H1 (cell line): ENCODE results near the gene ZC3H18. TPM values are rescaled to one million over a fixed set of nuclear protein-coding genes. Genes with fewer than 3 reads are reported as not detected.

Source experiments
- CTCF ChIA-PET: fragments of 300-600 bp; sonication (Branson Sonifier 250); formaldehyde crosslinking; loops from one replicate; lab custom pipeline; 2021; ENCODE audit not compliant: partially characterized antibody; lab: Charles Lee
- POLR2A ChIA-PET: fragments of 300-600 bp; sonication (Branson Sonifier 250); formaldehyde crosslinking; loops from one replicate; lab custom pipeline; 2021; ENCODE audit warnings: inconsistent platforms; ENCODE audit not compliant: partially characterized antibody; lab: Charles Lee
- DNase-seq, 2 experiments: peaks; one replicate each; pipeline versions ENCODE4 v3.0.0 to v3.0.0-alpha.2; 2010 to 2022; ENCODE audit warnings: low spot score in 2 of 2, low read depth in 1 of 2, mixed read lengths in 1 of 2
- FAIRE-seq: peaks from 2 replicates; lab custom pipeline; 2011; peaks lifted over from hg19 to GRCh38; lab: Jason Lieb, UNC
- H2AFZ ChIP-seq: 2 replicates; pipeline ENCODE4 v1.8.1; 2012; ENCODE audit warnings: low read length, inconsistent platforms
- H2AK5ac ChIP-seq: 2 replicates; pipeline ENCODE4 v1.6.1; 2013; ENCODE audit warnings: low read depth, low read length
- H2BK120ac ChIP-seq: replicated peaks from 2 replicates; pipeline ENCODE3; 2013; ENCODE audit warnings: low read depth, low read length, inconsistent platforms
- H2BK12ac ChIP-seq: 2 replicates; pipeline ENCODE4 v1.6.1; 2013; ENCODE audit warnings: low read depth, low read length
- H2BK15ac ChIP-seq: 2 replicates; pipeline ENCODE4 v1.6.1; 2013; ENCODE audit warnings: low read length
- H2BK20ac ChIP-seq: 2 replicates; pipeline ENCODE4 v1.6.1; 2013; ENCODE audit warnings: low read length
- H2BK5ac ChIP-seq: 2 replicates; pipeline ENCODE4 v1.6.1; 2013; ENCODE audit warnings: low read depth, low read length
- H3K14ac ChIP-seq: 2 replicates; pipeline ENCODE4 v1.6.1; 2013; ENCODE audit warnings: inconsistent platforms; ENCODE audit not compliant: insufficient read length
- H3K18ac ChIP-seq: 2 replicates; pipeline ENCODE4 v1.6.1; 2013; ENCODE audit warnings: low read length; ENCODE audit errors: extremely low read depth
- H3K23ac ChIP-seq: 2 replicates; pipeline ENCODE4 v1.6.1; 2013; ENCODE audit warnings: inconsistent platforms; ENCODE audit not compliant: insufficient read length
- H3K23me2 ChIP-seq: 2 replicates; pipeline ENCODE4 v1.6.1; 2013; ENCODE audit warnings: low read depth, low read length
- H3K27ac ChIP-seq: 2 replicates; pipeline ENCODE4 v1.6.1; 2011; ENCODE audit warnings: low read depth, low read length, inconsistent platforms
- H3K27me3 ChIP-seq, 4 experiments: replicated peaks in 1 of 4; 1 replicate in 1 of 4; 2 replicates in 3 of 4; pipeline versions ENCODE4 v1.6.1 to v1.8.1; 2011 to 2013; ENCODE audit warnings: low read length in 3 of 4, mild to moderate bottlenecking in 3 of 4, inconsistent platforms in 2 of 4, mixed read lengths in 2 of 4, moderate library complexity in 1 of 4; ENCODE audit not compliant: control insufficient read depth in 3 of 4, insufficient read depth in 3 of 4; ENCODE audit errors: extremely low read depth in 1 of 4
- H3K36me3 ChIP-seq, 4 experiments: 2 replicates each; pipeline versions ENCODE4 v1.6.1 to v1.8.1; 2011 to 2013; ENCODE audit warnings: mild to moderate bottlenecking in 4 of 4, low read length in 3 of 4, moderate library complexity in 2 of 4, control low read depth in 1 of 4, inconsistent platforms in 1 of 4; ENCODE audit not compliant: insufficient read depth in 4 of 4, control insufficient read depth in 2 of 4
- H3K4ac ChIP-seq: replicated peaks from 2 replicates; pipeline ENCODE3; 2013; ENCODE audit warnings: low read length, low read depth, mixed read lengths, inconsistent platforms; ENCODE audit not compliant: insufficient read length
- H3K4me1 ChIP-seq, 4 experiments: replicated peaks in 1 of 4; 1 replicate in 1 of 4; 2 replicates in 3 of 4; pipeline versions ENCODE4 v1.6.1 to v1.8.1; 2011 to 2013; ENCODE audit warnings: low read length in 3 of 4, inconsistent platforms in 2 of 4, mixed read lengths in 1 of 4; ENCODE audit not compliant: insufficient read depth in 4 of 4, control insufficient read depth in 3 of 4
- H3K4me2 ChIP-seq, 2 experiments: 2 replicates each; pipeline versions ENCODE4 v1.6.1 to v1.8.1; 2011 to 2013; ENCODE audit warnings: low read depth in 2 of 2, low read length in 2 of 2, control low read depth in 1 of 2, inconsistent platforms in 1 of 2, mild to moderate bottlenecking in 1 of 2; ENCODE audit not compliant: insufficient read depth in 1 of 2
- H3K4me3 ChIP-seq, 4 experiments: fragments of 200-600, 300-600 bp in 1 of 4; sonication (generic), shearing (Covaris generic), sonication (Bioruptor Twin) in 1 of 4; 2 replicates each; pipeline versions ENCODE4 v1.5.1 to v1.8.1; 2011 to 2016; ENCODE audit warnings: low read length in 4 of 4, low read depth in 3 of 4, control low read depth in 2 of 4, inconsistent platforms in 2 of 4, mild to moderate bottlenecking in 2 of 4, mixed read lengths in 1 of 4, moderate library complexity in 1 of 4; ENCODE audit not compliant: insufficient read depth in 2 of 4; ENCODE audit errors: extremely low read depth in 1 of 4
- H3K56ac ChIP-seq: replicated peaks from 2 replicates; pipeline ENCODE3; 2013; ENCODE audit warnings: low read depth, mild to moderate bottlenecking, mixed read lengths, low read length, inconsistent platforms; ENCODE audit not compliant: insufficient read length
- H3K79me1 ChIP-seq: 2 replicates; pipeline ENCODE4 v1.6.1; 2013; ENCODE audit warnings: low read depth, low read length, control low read depth
- H3K79me2 ChIP-seq, 2 experiments: 2 replicates each; pipeline versions ENCODE4 v1.6.1 to v1.8.1; 2012 to 2013; ENCODE audit warnings: low read length in 2 of 2, mild to moderate bottlenecking in 2 of 2, inconsistent platforms in 1 of 2; ENCODE audit not compliant: insufficient read depth in 2 of 2, control insufficient read depth in 1 of 2
- H3K9ac ChIP-seq, 4 experiments: replicated peaks in 1 of 4; 1 replicate in 1 of 4; 2 replicates in 3 of 4; pipeline versions ENCODE4 v1.6.1 to v1.8.1; 2011 to 2013; ENCODE audit warnings: low read depth in 3 of 4, low read length in 3 of 4, control low read depth in 2 of 4, mild to moderate bottlenecking in 2 of 4, moderate library complexity in 2 of 4, inconsistent platforms in 1 of 4; ENCODE audit errors: extremely low read depth in 1 of 4
- H3K9me3 ChIP-seq, 2 experiments: 2 replicates each; pipeline versions ENCODE4 v1.6.1 to v1.8.1; 2012 to 2013; ENCODE audit warnings: mild to moderate bottlenecking in 2 of 2, moderate library complexity in 2 of 2, control low read depth in 1 of 2, inconsistent platforms in 1 of 2, low read depth in 1 of 2, low read length in 1 of 2, mixed read lengths in 1 of 2; ENCODE audit not compliant: insufficient read depth in 2 of 2
- H4K20me1 ChIP-seq, 2 experiments: replicated peaks in 1 of 2; 2 replicates each; pipeline versions ENCODE3 to v1.8.1; 2011 to 2013; ENCODE audit warnings: inconsistent platforms in 2 of 2, low read length in 2 of 2, mild to moderate bottlenecking in 1 of 2; ENCODE audit not compliant: insufficient read depth in 2 of 2, control insufficient read depth in 1 of 2
- H4K5ac ChIP-seq: 2 replicates; pipeline ENCODE4 v1.6.1; 2013; ENCODE audit warnings: low read length, low read depth, mixed read lengths, inconsistent platforms; ENCODE audit not compliant: insufficient read length
- H4K8ac ChIP-seq: 2 replicates; pipeline ENCODE4 v1.8.0; 2013; ENCODE audit warnings: mild to moderate bottlenecking, moderate library complexity, low read length, inconsistent platforms; ENCODE audit not compliant: insufficient read depth; ENCODE audit errors: extremely low read depth
- H4K91ac ChIP-seq: replicated peaks from 2 replicates; pipeline ENCODE3; 2013; ENCODE audit warnings: low read length, mixed read lengths, inconsistent platforms; ENCODE audit not compliant: insufficient read length
- ATF3 ChIP-seq: IDR thresholded peaks from 2 replicates; pipeline ENCODE4 v1.6.1; 2011; ENCODE audit warnings: low read depth, mild to moderate bottlenecking, low read length; ENCODE audit not compliant: insufficient read depth
- CBX5 ChIP-seq: fragments of 300-800, 300-1000 bp; sonication (generic); IDR thresholded peaks from 2 replicates; pipeline ENCODE4 v1.7.1; 2016; ENCODE audit warnings: antibody characterized with exemption, low read length, low read depth
- CBX8 ChIP-seq: fragments of 300-800, 300-1000 bp; sonication (generic); IDR thresholded peaks from 2 replicates; pipeline ENCODE4 v1.7.1; 2016; ENCODE audit warnings: low read depth, low read length, borderline replicate concordance
- CEBPB ChIP-seq: IDR thresholded peaks from 2 replicates; pipeline ENCODE4 v1.6.1; 2012; ENCODE audit warnings: low read depth, low read length
- SP1 ChIP-seq: IDR thresholded peaks from 2 replicates; pipeline ENCODE4 v1.6.1; 2011; ENCODE audit warnings: low read depth, low read length
- SP4 ChIP-seq: IDR thresholded peaks from 2 replicates; pipeline ENCODE4 v1.6.1; 2012; ENCODE audit warnings: low read length, inconsistent platforms
- YY1 ChIP-seq: IDR thresholded peaks from 2 replicates; pipeline ENCODE4 v1.6.1; 2011; ENCODE audit warnings: low read depth, mild to moderate bottlenecking, low read length
- WGBS, 2 experiments: shearing (Covaris generic) in 1 of 2; methylation state at CpG; one replicate each; pipeline versions ENCODE4 v1.1.6 to v1.1.7; 2013 to 2015; ENCODE audit warnings: low lambda C conversion rate in 2 of 2, mixed read lengths in 2 of 2, inconsistent platforms in 1 of 2, low coverage in 1 of 2, missing lambda C conversion rate in 1 of 2; ENCODE audit not compliant: insufficient replicate concordance in 2 of 2, insufficient coverage in 1 of 2, insufficient read length in 1 of 2; ENCODE audit errors: extremely low coverage in 1 of 2, missing lambda C conversion rate in 1 of 2; 5-methylcytosine and 5-hydroxymethylcytosine counted together
- polyA plus RNA-seq, 7 experiments: library from polyadenylated mRNA; depleted of rRNA in 3 of 7; stranded (reverse) in 5 of 7; unstranded in 2 of 7; fragments of >200 nt in 5 of 7; fragments of 200-250 nt in 2 of 7; gene quantifications; 1 replicate in 5 of 7; 2 replicates in 1 of 7; 4 replicates in 1 of 7; pipeline versions ENCODE4 v1.2.1 to v1.2.3, GENCODE V29; 2011 to 2013; ENCODE audit warnings: missing spikeins in 2 of 7, mixed read lengths in 2 of 7
- total RNA-seq: library from RNA; stranded (reverse); fragmentation: NEBNext Ultra II Directional; extraction: Animal tissue kit (Norgen Biotek cat#: 25700); gene quantifications from 2 replicates; pipeline ENCODE4 v1.2.1, GENCODE V29; 2021

Gene ZC3H18
- total and polyA plus RNA-seq, 2 of the 8 experiments (the other 6 are each of a cell fraction or from before 2014, with no cell fraction given), result 12.1 to 73.2 TPM

DNA sequence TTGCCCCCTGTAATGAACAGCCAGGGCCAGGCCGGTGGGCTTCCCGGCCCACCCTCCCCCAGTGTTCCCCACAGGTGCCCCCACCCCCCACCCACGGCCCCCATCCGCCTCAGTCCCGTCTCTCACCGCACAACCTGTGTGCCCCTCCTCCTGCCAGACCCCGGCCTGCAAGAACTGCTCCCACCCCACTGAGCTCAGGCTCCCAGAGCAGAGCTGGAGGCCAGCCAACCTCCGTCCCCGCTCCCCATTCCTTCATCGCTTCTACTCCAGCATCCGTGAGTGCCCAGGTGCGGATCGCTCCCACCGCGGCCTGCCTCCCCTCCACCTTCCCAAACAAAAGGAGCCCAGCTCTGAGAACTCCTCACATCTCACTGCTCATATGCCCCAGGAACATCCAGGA, 88.5 kb downstream of the ZC3H18 start:
- H3K4me3 ChIP-seq, result no peak overlapping the region
- peaks cover 0 to 33% of the 10 kb centered on the region in 2 experiments; a peak in 3 of 4 replicates for H3K79me2 ChIP-seq
- H3K56ac ChIP-seq, result no peak overlapping the region
- no peaks in the 10 kb centered on the region for H3K9me3 ChIP-seq
- peaks cover 3 to 22% (median 4%) of the 10 kb centered on the region in 4 experiments; a peak in 7 of 8 replicates for H3K36me3 ChIP-seq
- peaks cover 0 to 3% (median 0%) of the 10 kb centered on the region in 4 experiments; a peak in 2 of 7 replicates for H3K4me1 ChIP-seq
- no peak overlapping the region for H2BK15ac ChIP-seq
- H3K14ac ChIP-seq, result no peak overlapping the region
- no peak overlapping the region for H2BK12ac ChIP-seq
- H2AK5ac ChIP-seq, result no peak overlapping the region
- H3K23me2 ChIP-seq, result peaks cover 7% of the 10 kb centered on the region; the same call in 1 of the 2 replicates
- H3K18ac ChIP-seq, result no peak overlapping the region
- ChIA-PET POLR2A (interaction anchor here (2.3 kb wide), 1 partner anchor 12 kb away, joined by 6 read pairs; no protein-coding TSS in a partner anchor), CTCF (interaction anchor here (1.2 to 1.5 kb wide), 3 partner anchors 14 to 27 kb away, joined by 3 to 5 read pairs (median 4); no protein-coding TSS in a partner anchor)
- FAIRE-seq, result no peak
- peaks cover 2 to 27% of the 10 kb centered on the region in 2 experiments for H4K20me1 ChIP-seq
- no peak overlapping the region for H4K5ac ChIP-seq
- H3K23ac ChIP-seq, result no peak overlapping the region
- H3K27me3 ChIP-seq, result no peaks in the 10 kb centered on the region
- H2BK5ac ChIP-seq, result no peak overlapping the region
- no peak overlapping the region for H4K91ac ChIP-seq
- no peak overlapping the region for H2BK120ac ChIP-seq
- H2AFZ ChIP-seq, result no peak overlapping the region
- TF ChIP-seq YY1 (no peak), SP4 (no peak), CEBPB (no peak), SP1 (no peak), CBX8 (no peak), CBX5 (no peak), ATF3 (no peak)
- H4K8ac ChIP-seq, result no peak overlapping the region
- no peak overlapping the region for H3K4me2 ChIP-seq
- DNase-seq, result no peak
- no peak overlapping the region for H3K27ac ChIP-seq
- no peak overlapping the region for H3K9ac ChIP-seq
- no peak overlapping the region for H2BK20ac ChIP-seq
- H3K79me1 ChIP-seq, result peaks cover 2% of the 10 kb centered on the region; the same call in 1 of the 2 replicates
- H3K4ac ChIP-seq, result no peak overlapping the region
- WGBS, 2 experiments, result 91% methylated on average over 9 of the region's 15 CpGs; no CpG with 5 or more reads in 1 of the 2 experiments
